Activated CD4-positive, alpha-beta T cell treated with anti-CD3 and anti-CD28 coated beads, Interleukin-2, amount 10 ng/mL, durations not matched to agents 7 days and 5 days (primary cell): ENCODE measurements around the gene ABI1. TPM values are rescaled to one million over a fixed set of nuclear protein-coding genes. Genes with fewer than 3 reads are reported as not detected.

ENCODE experiments used
- CTCF ChIA-PET: fragments of 350-600 bp; sonication (Branson Sonifier 250); formaldehyde crosslinking; loops from one replicate; lab custom pipeline; 2021; ENCODE audit warnings: antibody characterized with exemption; lab: Charles Lee
- POLR2A ChIA-PET: fragments of 350-600 bp; sonication (Branson Sonifier 250); formaldehyde crosslinking; loops from one replicate; lab custom pipeline; 2021; ENCODE audit warnings: antibody characterized with exemption; lab: Charles Lee
- DNase-seq: peaks from one replicate; pipeline ENCODE4 v3.0.0-alpha.2; 2020
- H3K27ac Mint-ChIP-seq: one replicate; pipeline ENCODE4 v1.8.0; 2021; ENCODE audit warnings: mild to moderate bottlenecking, moderate library complexity, mixed read lengths
- H3K27me3 Mint-ChIP-seq: one replicate; pipeline ENCODE4 v1.8.0; 2021; ENCODE audit warnings: mixed read lengths
- H3K36me3 Mint-ChIP-seq: one replicate; pipeline ENCODE4 v1.8.0; 2021; ENCODE audit warnings: low read depth, mixed read lengths
- H3K4me1 Mint-ChIP-seq: one replicate; pipeline ENCODE4 v1.8.0; 2021; ENCODE audit warnings: mixed read lengths
- H3K4me3 Mint-ChIP-seq: one replicate; pipeline ENCODE4 v1.8.0; 2021; ENCODE audit warnings: mild to moderate bottlenecking, moderate library complexity, mixed read lengths
- H3K9me3 Mint-ChIP-seq: one replicate; pipeline ENCODE4 v1.8.0; 2021; ENCODE audit warnings: mixed read lengths
- total RNA-seq, 2 experiments: library from RNA; stranded (reverse); gene quantifications; one replicate each; pipeline ENCODE4 v1.2.3, GENCODE V29; 2021

The ABI1 gene
- total RNA-seq, 2 experiments from 2014 or later = 59.7 to 65.2 TPM

DNA sequence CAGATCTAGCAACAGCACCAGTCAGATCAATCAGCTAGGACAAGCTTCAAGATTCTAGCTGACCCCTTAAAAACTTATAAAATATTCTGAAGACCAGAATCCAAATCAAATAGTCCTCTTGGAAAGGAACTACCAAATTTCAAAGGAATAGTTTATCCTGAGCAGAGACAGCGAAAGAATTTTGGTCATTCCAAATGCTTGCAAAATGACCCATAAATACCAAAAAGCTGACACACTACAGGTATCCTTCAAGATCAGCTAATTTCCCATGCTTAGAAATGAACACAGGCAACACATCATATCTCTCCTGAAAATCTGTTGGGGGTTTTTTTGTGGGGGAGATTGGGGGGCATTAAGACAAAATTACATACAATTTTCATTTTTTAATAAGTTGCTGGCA lies 84.5 kb downstream of the ABI1 start:
- Mint-ChIP-seq H3K9me3 (no peaks in the 10 kb centered on the region), H3K36me3 (peaks cover 11% of the 10 kb centered on the region), H3K27me3 (no peaks in the 10 kb centered on the region), H3K4me1 (peaks cover 41% of the 10 kb centered on the region), H3K27ac (no peak overlapping the region), H3K4me3 (no peak overlapping the region)
- POLR2A ChIA-PET = no interaction called here
- CTCF ChIA-PET = interaction anchor here (0.6 kb wide), 2 partner anchors 14 to 61 kb away, joined by 3 read pairs; no protein-coding TSS in a partner anchor
- DNase-seq = no peak

DNA sequence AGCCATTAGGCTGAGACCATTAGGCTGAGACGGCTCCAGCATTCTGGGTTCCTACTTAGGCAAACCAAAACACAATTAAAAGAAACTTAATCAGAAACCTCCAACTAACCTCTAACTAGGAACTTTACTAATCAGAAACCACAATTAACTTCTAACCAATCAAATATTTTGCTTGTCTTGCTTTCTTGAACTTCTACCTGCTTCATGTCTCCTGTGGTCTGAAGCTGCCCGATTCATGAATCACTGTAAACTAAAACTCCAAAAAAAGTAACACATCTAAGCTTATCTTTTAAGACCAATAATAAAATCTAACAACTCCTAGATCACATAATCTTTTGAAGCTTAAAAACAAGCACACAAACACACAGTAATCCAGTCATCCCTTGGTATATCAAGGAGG lies 87.1 kb downstream of the ABI1 start:
- no peak for DNase-seq
- Mint-ChIP-seq H3K4me1 (peaks cover 19% of the 10 kb centered on the region), H3K36me3 (peaks cover 9% of the 10 kb centered on the region), H3K27ac (no peak overlapping the region), H3K4me3 (no peak overlapping the region), H3K27me3 (no peaks in the 10 kb centered on the region), H3K9me3 (no peaks in the 10 kb centered on the region)
- CTCF ChIA-PET = no interaction called here
- POLR2A ChIA-PET = no interaction called here

- no peak overlapping the region for H3K27ac Mint-ChIP-seq
- CTCF ChIA-PET = interaction anchor here (0.6 to 1.6 kb wide), 3 partner anchors 10 to 329 kb away, joined by 3 read pairs; no protein-coding TSS in a partner anchor
- H3K4me3 Mint-ChIP-seq = no peak overlapping the region
These were observed 90.7 kb downstream of the ABI1 start for GRCh38 chr10:26770069-26770468.

DNA sequence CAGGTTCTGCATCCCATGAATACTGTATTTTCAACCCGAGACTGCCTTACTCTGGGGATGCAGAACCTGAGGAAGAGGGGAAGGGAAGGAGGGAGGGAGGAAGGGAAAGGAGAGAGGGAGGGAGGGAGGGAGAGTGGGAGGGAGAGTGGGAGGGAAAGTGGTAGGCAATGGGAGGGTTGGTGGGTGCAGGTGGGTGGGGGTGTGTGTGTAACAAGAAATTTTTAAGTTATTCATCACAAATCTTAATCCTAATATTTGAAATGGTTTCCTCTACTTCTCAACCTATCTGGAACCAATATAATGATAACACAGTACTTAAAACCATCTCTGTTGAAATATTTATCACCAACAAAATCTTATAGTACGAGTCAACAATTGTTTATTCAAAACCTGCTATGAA lies 95.2 kb downstream of the ABI1 start:
- no peaks in the 10 kb centered on the region for H3K4me1 Mint-ChIP-seq
- no peaks in the 10 kb centered on the region for H3K27me3 Mint-ChIP-seq
- no peak overlapping the region for H3K4me3 Mint-ChIP-seq
- no peak overlapping the region for H3K27ac Mint-ChIP-seq
- POLR2A ChIA-PET = no interaction called here
- H3K36me3 Mint-ChIP-seq = peaks cover 26% of the 10 kb centered on the region
- DNase-seq = no peak
- CTCF ChIA-PET = no interaction called here
- H3K9me3 Mint-ChIP-seq = no peaks in the 10 kb centered on the region

More at GRCh38 chr10:26770069-26770468, 90.7 kb downstream of the ABI1 start:
- POLR2A ChIA-PET = no interaction called here
- DNase-seq = no peak
- Mint-ChIP-seq H3K27me3 (no peaks in the 10 kb centered on the region), H3K9me3 (no peaks in the 10 kb centered on the region), H3K36me3 (peaks cover 18% of the 10 kb centered on the region), H3K4me1 (peaks cover 9% of the 10 kb centered on the region)

- DNase-seq = no peak
- Mint-ChIP-seq H3K4me1 (peaks cover 8% of the 10 kb centered on the region), H3K27me3 (no peaks in the 10 kb centered on the region), H3K4me3 (no peak overlapping the region), H3K27ac (no peak overlapping the region), H3K9me3 (no peaks in the 10 kb centered on the region), H3K36me3 (peaks cover 24% of the 10 kb centered on the region)
- ChIA-PET POLR2A (no interaction called here), CTCF (interaction anchor here (1.6 kb wide), 1 partner anchor 18 kb away, joined by 4 read pairs; no protein-coding TSS in a partner anchor)
These were observed 101.8 kb downstream of the ABI1 start for GRCh38 chr10:26759008-26759407.

GRCh38 chr10:26755443-26755903 lies 105.3 kb downstream of the ABI1 start:
- ChIA-PET POLR2A (interaction anchor here (0.6 kb wide), 1 partner anchor 10 kb away, joined by 5 read pairs; no protein-coding TSS in a partner anchor), CTCF (interaction anchor here (1.2 kb wide), 1 partner anchor 101 kb away, joined by 3 read pairs; no protein-coding TSS in a partner anchor)
- no peak for DNase-seq
- H3K4me3 Mint-ChIP-seq = no peak overlapping the region
- H3K9me3 Mint-ChIP-seq = no peaks in the 10 kb centered on the region
- peaks cover 26% of the 10 kb centered on the region for H3K36me3 Mint-ChIP-seq
- H3K27me3 Mint-ChIP-seq = no peaks in the 10 kb centered on the region
- H3K4me1 Mint-ChIP-seq = peaks cover 8% of the 10 kb centered on the region
- H3K27ac Mint-ChIP-seq = no peak overlapping the region

GRCh38 chr10:26746061-26746460 lies 114.7 kb downstream of the ABI1 start:
- H3K4me3 Mint-ChIP-seq = no peak overlapping the region
- no peaks in the 10 kb centered on the region for H3K9me3 Mint-ChIP-seq
- DNase-seq = no peak
- H3K27ac Mint-ChIP-seq = no peak overlapping the region
- peaks cover 63% of the 10 kb centered on the region for H3K36me3 Mint-ChIP-seq
- POLR2A ChIA-PET = interaction anchor here (0.7 kb wide), 1 partner anchor 10 kb away, joined by 5 read pairs; no protein-coding TSS in a partner anchor
- no peaks in the 10 kb centered on the region for H3K27me3 Mint-ChIP-seq
- peaks cover 28% of the 10 kb centered on the region for H3K4me1 Mint-ChIP-seq
- CTCF ChIA-PET = interaction anchor here (0.7 to 1.4 kb wide), 2 partner anchors 20 to 53 kb away, joined by 3 to 4 read pairs; no protein-coding TSS in a partner anchor

DNA sequence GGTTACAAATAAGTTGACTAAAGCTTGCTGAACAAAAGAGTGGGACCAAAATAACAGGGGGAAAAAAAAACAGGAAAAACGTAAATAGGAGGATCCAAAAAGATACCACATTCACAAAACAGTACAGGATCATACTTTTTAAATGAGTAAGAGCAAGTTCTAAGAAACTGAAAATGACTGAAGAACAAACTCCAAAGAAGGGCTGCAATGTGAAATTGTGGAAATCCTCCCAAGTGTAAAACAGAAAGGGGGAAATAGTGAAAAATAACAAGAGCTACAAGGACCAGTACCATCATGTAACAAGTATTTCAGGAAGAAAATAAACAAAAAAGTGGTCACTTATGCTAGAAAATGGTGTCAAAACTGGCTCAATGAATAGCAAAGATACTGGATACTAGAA lies 116.9 kb downstream of the ABI1 start:
- ChIA-PET POLR2A (no interaction called here), CTCF (interaction anchor here (0.8 kb wide), 1 partner anchor 20 kb away, joined by 3 read pairs; no protein-coding TSS in a partner anchor)
- no peaks in the 10 kb centered on the region for H3K27me3 Mint-ChIP-seq
- H3K4me1 Mint-ChIP-seq = peaks cover 46% of the 10 kb centered on the region
- H3K36me3 Mint-ChIP-seq = peaks cover 70% of the 10 kb centered on the region
- no peaks in the 10 kb centered on the region for H3K9me3 Mint-ChIP-seq
- no peak for DNase-seq
- H3K4me3 Mint-ChIP-seq = no peak overlapping the region
- peak overlapping the region; percentile 70 for H3K27ac Mint-ChIP-seq

- Mint-ChIP-seq H3K4me3 (no peak overlapping the region), H3K27me3 (no peaks in the 10 kb centered on the region), H3K36me3 (peaks cover 68% of the 10 kb centered on the region), H3K27ac (no peak overlapping the region), H3K4me1 (peaks cover 50% of the 10 kb centered on the region), H3K9me3 (no peaks in the 10 kb centered on the region)
- ChIA-PET CTCF (no interaction called here), POLR2A (no interaction called here)
- no peak for DNase-seq
These were observed 117.7 kb downstream of the ABI1 start for GRCh38 chr10:26743091-26743490.

GRCh38 chr10:26741368-26741767 lies 119.4 kb downstream of the ABI1 start:
- CTCF ChIA-PET = interaction anchor here (1.0 to 1.4 kb wide), 3 partner anchors 9 to 18 kb away, joined by 3 to 5 read pairs (median 4); no protein-coding TSS in a partner anchor
- Mint-ChIP-seq H3K4me1 (peaks cover 64% of the 10 kb centered on the region), H3K36me3 (peaks cover 71% of the 10 kb centered on the region)

GRCh38 chr10:26739071-26739631 lies 121.6 kb downstream of the ABI1 start:
- ChIA-PET POLR2A (no interaction called here), CTCF (interaction anchor here (0.6 kb wide), 1 partner anchor 69 kb away, joined by 3 read pairs; no protein-coding TSS in a partner anchor)
- Mint-ChIP-seq H3K27me3 (no peaks in the 10 kb centered on the region), H3K36me3 (peaks cover 65% of the 10 kb centered on the region), H3K4me1 (peaks cover 54% of the 10 kb centered on the region), H3K4me3 (peak overlapping the region; percentile 28), H3K27ac (peak overlapping the region; percentile 91), H3K9me3 (no peaks in the 10 kb centered on the region)
- DNase-seq = no peak

More at GRCh38 chr10:26741368-26741767, 119.4 kb downstream of the ABI1 start:
- H3K9me3 Mint-ChIP-seq = no peaks in the 10 kb centered on the region
- POLR2A ChIA-PET = no interaction called here
- H3K27me3 Mint-ChIP-seq = no peaks in the 10 kb centered on the region
- H3K27ac Mint-ChIP-seq = peak overlapping the region; percentile 46
- no peak overlapping the region for H3K4me3 Mint-ChIP-seq
- no peak for DNase-seq

- DNase-seq = no peak
- H3K4me3 Mint-ChIP-seq = no peak overlapping the region
- H3K9me3 Mint-ChIP-seq = no peaks in the 10 kb centered on the region
- ChIA-PET POLR2A (no interaction called here), CTCF (no interaction called here)
- no peaks in the 10 kb centered on the region for H3K27me3 Mint-ChIP-seq
- peaks cover 59% of the 10 kb centered on the region for H3K36me3 Mint-ChIP-seq
- H3K4me1 Mint-ChIP-seq = peaks cover 50% of the 10 kb centered on the region
- H3K27ac Mint-ChIP-seq = peak overlapping the region; percentile 76
These were observed 122.4 kb downstream of the ABI1 start for GRCh38 chr10:26738301-26738911.

DNA sequence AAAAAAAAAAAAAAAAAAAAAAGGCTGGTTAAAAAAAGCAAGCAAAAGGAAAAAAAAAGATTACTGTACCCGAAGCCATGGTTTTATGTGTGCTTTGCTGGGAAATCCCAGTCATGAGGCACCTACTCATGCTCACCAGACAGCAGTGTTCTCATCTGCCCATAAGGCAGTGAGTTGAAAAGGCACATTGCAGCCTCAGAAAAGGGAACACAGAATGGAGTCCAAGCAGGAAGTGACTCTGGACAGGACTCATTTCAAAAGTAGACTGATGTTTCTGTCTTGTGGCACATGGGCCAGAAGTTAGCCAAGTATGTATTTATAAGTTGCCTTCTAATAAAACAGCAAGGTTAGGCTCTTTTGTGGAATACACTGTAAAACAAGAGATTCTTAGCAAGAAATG lies 123.0 kb downstream of the ABI1 start:
- CTCF ChIA-PET = no interaction called here

More for the DNA sequence above, 123.0 kb downstream of the ABI1 start:
- Mint-ChIP-seq H3K9me3 (no peaks in the 10 kb centered on the region), H3K36me3 (peaks cover 56% of the 10 kb centered on the region), H3K4me3 (no peak overlapping the region), H3K27ac (peak overlapping the region; percentile 76), H3K4me1 (peaks cover 46% of the 10 kb centered on the region), H3K27me3 (no peaks in the 10 kb centered on the region)
- POLR2A ChIA-PET = no interaction called here
- DNase-seq = peak; percentile 43
